GM13977 (cell line): ENCODE data around the gene CYP26C1.

ENCODE experiments used
- DNase-seq: peaks from one replicate; pipeline ENCODE4 v3.0.0; 2012; ENCODE audit warnings: low spot score
- in situ Hi-C: fragments of 300-500 bp; cut with MboI; formaldehyde crosslinking; loops from one replicate; pipeline ENCODE4 v1.12.0; 2022; ENCODE audit warnings: low sequenced_read_pairs, low pct_unique_long_range_greater_than_20kb, mixed read lengths, inconsistent platforms; ENCODE audit not compliant: unreplicated experiment
- TF ChIP-seq, protein P1 (sequence below): IDR thresholded peaks from 2 replicates; pipeline ENCODE4 v1.5.1; 2012; ENCODE audit warnings: mild to moderate bottlenecking, control low read depth; ENCODE audit not compliant: insufficient read depth; ENCODE audit errors: extremely low read depth, missing control alignments

The CYP26C1 gene, protein sequence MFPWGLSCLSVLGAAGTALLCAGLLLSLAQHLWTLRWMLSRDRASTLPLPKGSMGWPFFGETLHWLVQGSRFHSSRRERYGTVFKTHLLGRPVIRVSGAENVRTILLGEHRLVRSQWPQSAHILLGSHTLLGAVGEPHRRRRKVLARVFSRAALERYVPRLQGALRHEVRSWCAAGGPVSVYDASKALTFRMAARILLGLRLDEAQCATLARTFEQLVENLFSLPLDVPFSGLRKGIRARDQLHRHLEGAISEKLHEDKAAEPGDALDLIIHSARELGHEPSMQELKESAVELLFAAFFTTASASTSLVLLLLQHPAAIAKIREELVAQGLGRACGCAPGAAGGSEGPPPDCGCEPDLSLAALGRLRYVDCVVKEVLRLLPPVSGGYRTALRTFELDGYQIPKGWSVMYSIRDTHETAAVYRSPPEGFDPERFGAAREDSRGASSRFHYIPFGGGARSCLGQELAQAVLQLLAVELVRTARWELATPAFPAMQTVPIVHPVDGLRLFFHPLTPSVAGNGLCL

DNA sequence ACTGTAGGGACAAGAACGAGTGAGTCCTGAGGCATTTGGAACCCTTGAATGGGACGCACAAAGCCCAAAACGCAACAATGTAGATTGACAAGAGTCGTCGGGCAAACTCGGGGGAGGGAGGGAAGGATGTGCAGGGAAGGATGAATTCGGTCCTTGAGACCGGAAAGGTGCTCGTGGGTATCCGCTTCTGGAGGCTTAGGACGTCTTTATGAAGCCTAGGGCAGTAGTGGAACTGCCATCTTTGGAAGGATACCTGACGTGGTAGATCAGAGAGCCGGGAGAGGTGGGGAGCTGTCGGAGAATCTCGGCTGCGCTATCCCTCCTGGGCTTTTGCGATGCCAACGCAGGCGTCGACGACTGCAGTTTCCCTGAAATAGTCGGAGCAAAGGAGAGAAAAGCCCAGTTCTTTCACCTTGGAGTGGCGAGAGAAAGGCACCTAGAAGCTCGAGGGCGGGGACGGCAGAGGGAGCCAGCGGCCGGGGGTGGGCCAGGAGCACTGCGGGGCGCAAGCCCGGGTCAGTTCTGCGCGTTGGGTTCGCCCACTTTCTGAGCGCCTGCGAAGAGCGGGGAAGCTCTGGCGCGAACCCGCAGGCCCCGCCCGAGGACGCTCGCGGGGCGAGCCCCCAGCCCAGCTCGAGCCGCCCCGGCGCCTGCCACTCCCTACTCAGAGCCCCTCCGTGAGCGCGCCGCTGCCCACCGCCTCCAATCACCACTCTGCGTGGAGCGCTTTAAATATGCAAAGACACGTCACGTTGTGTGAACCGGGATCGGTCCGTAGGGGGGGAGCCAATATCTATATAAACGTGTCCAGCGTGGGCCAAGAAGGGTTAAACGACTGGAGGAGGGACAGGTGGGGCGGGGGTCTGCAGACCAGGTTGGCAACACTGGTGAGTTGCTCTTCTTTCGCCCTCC, at the start of gene CYP26C1:
Gene CYP26C1, plus strand, starts transcription at position 824 of the 912 bp plus-strand sequence. CDS start 466 bp downstream, outside the sequence.
- peak; percentile 33 for DNase-seq
- TF ChIP-seq, protein P1, sequence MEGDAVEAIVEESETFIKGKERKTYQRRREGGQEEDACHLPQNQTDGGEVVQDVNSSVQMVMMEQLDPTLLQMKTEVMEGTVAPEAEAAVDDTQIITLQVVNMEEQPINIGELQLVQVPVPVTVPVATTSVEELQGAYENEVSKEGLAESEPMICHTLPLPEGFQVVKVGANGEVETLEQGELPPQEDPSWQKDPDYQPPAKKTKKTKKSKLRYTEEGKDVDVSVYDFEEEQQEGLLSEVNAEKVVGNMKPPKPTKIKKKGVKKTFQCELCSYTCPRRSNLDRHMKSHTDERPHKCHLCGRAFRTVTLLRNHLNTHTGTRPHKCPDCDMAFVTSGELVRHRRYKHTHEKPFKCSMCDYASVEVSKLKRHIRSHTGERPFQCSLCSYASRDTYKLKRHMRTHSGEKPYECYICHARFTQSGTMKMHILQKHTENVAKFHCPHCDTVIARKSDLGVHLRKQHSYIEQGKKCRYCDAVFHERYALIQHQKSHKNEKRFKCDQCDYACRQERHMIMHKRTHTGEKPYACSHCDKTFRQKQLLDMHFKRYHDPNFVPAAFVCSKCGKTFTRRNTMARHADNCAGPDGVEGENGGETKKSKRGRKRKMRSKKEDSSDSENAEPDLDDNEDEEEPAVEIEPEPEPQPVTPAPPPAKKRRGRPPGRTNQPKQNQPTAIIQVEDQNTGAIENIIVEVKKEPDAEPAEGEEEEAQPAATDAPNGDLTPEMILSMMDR, result no peak
- in situ Hi-C loops, result no loop called here

DNA sequence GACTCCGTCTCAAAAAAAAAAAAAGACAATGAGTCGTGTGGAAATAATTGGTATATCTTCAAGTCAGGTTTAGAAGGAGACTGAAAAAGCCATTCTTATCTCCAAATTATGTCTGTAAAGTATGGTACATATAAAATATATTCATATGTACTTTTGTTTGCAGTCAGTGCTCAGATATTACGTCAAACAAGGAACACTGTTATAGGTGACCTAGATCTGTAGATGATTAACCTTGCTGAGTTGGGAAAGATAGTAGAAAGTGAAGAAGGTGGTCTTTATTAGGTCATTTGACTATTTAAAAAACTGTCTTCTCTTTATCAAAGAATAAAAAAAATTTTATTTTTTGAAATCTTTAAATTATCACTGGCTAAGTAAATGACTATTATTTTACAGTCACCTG, 44.9 kb upstream of the CYP26C1 start:
- no peak for DNase-seq
- in situ Hi-C loops, result no loop called here
- TF ChIP-seq, protein P1, result no peak

DNA sequence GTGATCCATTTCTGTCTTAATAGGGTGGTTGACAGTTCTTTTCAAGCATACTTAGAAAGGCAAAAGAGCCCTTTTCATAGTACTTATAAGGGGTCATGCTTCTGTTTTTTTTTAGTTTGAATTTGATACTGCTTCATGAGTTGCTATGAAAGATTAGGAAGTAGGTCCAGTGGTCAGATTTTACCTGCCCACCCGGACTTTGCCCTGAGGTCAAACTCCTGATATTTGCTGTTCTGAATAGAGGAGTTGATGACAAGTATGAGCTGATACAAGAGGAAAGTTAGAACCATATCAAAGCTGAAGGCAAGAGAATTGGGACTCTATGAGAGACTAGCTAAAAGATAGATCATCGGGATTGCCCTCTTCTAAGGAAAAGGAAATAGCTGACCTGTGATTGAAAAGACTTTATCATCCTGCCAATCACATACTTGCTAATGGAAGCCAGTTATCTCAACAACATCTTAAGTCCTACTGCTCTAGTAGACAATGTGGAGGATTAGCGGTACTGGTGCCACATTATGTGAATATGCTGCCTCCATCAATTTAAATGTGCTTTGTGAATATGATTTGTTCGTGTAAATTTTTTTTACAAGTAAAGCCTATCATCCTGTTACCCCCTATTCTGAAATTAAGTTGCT, 37.5 kb upstream of the CYP26C1 start:
- no peak for DNase-seq
- TF ChIP-seq, protein P1, result no peak
- in situ Hi-C loops, result no loop called here

DNA sequence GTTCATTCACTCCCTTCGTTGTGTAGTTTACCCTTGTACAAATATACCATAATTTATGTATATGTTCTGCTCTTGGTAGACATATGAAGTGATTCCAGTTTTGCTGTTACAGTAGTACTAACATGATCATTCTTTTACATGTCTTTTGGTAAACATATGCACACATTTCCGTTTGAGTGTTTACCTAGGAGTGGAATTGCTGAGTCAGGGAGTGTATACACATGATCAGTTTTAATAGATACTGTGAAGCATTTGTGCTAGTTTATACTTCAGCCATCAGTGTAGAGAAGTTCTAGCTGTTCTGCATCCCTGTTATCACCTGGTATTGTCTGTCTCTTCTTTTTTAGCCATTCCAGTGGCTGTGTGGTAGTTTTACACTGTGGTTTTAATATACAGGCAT, 34.5 kb upstream of the CYP26C1 start:
- in situ Hi-C loops, result no loop called here
- TF ChIP-seq, protein P1, result no peak
- no peak for DNase-seq

DNA sequence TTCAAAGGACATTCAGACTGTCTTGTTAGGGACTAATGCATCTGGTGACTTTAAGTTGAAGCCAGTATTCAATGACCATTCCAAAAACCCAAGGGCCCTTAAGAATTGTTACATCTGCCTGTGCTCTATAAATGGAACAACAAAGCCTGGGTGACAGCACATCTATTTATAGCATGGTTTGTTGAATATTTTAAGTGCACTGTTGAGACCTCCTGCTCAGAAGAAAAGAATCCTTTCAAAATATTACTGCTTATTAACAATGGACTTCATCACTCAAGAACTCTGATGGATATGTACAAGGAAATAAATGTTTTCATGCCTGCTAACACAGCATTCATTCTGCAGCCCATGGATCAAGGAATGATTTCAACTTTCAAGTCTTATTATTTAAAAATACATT, 33.1 kb upstream of the CYP26C1 start:
- in situ Hi-C loops, result no loop called here
- TF ChIP-seq, protein P1, result no peak
- DNase-seq, result no peak

DNA sequence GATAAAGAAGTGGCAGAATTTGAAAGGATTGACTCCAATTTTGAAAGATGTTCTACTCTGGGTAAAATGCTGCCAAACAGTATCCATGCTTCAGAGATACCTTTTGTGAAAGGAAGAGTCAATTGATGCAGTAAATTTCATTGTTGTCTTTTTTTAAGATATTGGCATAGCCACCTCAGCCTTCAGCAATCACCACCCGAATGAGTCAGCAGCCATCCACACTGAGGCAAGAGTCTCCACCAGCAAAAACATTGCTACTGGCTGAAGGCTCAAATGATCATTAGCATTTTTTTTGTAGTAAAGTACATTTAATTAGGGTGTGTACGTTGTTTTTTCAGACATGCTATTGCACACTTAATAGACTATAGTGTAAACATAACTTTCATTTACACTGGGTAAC, 31.7 kb upstream of the CYP26C1 start:
- in situ Hi-C loops, result no loop called here
- TF ChIP-seq, protein P1, result no peak

More for the DNA sequence above, 31.7 kb upstream of the CYP26C1 start:
- DNase-seq, result no peak
